ENCODE measurements around the gene ZNF442.
"Not testable (repeated sequence)": the region's sequence is repeated elsewhere in the genome, so short reads cannot be mapped to it uniquely, and the experiment has no call there.

Gene ZNF442

GRCh38 chr19:12325690-12326089 lies 39.8 kb downstream of the ZNF442 start:
- DNase-seq = no peak

- DNase-seq = no peak
These were observed 46.6 kb downstream of the ZNF442 start for GRCh38 chr19:12318782-12319413.

GRCh38 chr19:12314553-12314952 lies 50.9 kb downstream of the ZNF442 start:
- DNase-seq = no peak

- DNase-seq = not testable (repeated sequence)
These were observed 56.6 kb downstream of the ZNF442 start for GRCh38 chr19:12308891-12309290.
